Stimulated activated CD4-positive, alpha-beta T cell treated with anti-CD3 and anti-CD28 coated beads, Interleukin-1b, Interleukin-23, amount 100 ng/mL, for 4 hours (primary cell): ENCODE data around the gene ZNF331.

Experiments used
- DNase-seq, 2 donors: peaks; one replicate each; pipeline ENCODE4 v3.0.0-alpha.2; 2020; ENCODE audit warnings: low read depth in 2 of 2

ZNF331 gene

DNA sequence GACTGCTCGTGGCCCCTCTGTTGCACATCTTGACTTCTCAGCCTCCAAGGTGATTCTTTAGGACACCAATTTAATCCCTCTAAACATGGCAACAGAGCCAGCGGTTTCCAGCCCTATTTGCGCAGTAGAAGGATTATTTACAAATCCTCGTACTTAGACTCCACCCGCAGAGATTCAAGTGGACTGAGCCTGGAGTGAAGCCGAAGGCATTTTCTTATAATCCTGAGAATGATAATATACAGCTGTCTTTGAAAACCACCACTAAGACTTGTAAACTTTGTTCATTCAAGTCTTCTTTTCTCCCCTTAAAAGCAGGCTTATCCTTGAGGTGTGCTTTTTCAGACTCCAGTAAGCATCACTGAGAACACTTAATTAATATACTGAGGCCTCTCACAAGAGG, 89.0 kb downstream of the ZNF331 start:
- no peak for DNase-seq
